HepG2 (cell line): ENCODE data around the gene TESK1. TPM values are rescaled to one million over a fixed set of nuclear protein-coding genes. Genes with fewer than 3 reads are reported as not detected.

Source experiments
- CHD2 ChIP-seq: IDR thresholded peaks from 2 replicates; pipeline ENCODE4 v1.6.1; 2011; ENCODE audit warnings: low read depth, low read length, improper control_type of control experiment
- GTF2F1 ChIP-seq: fragments of 150-350 bp; IDR thresholded peaks from 2 replicates; pipeline ENCODE4 v1.6.1; 2014; ENCODE audit warnings: low read length
- HDAC6 ChIP-seq: fragments of 200-600 bp; sonication (generic); IDR thresholded peaks from 2 replicates; pipeline ENCODE4 v1.7.0; 2017; ENCODE audit warnings: mild to moderate bottlenecking, antibody characterized with exemption, low read length, low read depth
- IKZF4 ChIP-seq: sonication (generic); formaldehyde crosslinking; IDR thresholded peaks from 2 replicates; pipeline ENCODE4 v1.5.1; 2020; ENCODE audit warnings: borderline replicate concordance, mild to moderate bottlenecking, low read depth, missing genetic modification reagents; ENCODE audit errors: not compliant biosample characterization
- IRF1 ChIP-seq: sonication (generic); formaldehyde crosslinking; IDR thresholded peaks from 2 replicates; pipeline ENCODE4 v1.4.0; 2020; ENCODE audit warnings: low read depth, mild to moderate bottlenecking, missing genetic modification reagents
- KDM5B ChIP-seq: sonication (generic); formaldehyde crosslinking; IDR thresholded peaks from 2 replicates; pipeline ENCODE4 v1.4.0; 2020; ENCODE audit warnings: missing genetic modification reagents, mild to moderate bottlenecking, borderline replicate concordance
- MTF2 ChIP-seq: sonication (generic); formaldehyde crosslinking; IDR thresholded peaks from 2 replicates; pipeline ENCODE4 v1.5.0; 2020; ENCODE audit warnings: missing genetic modification reagents, borderline replicate concordance
- NFIB ChIP-seq: sonication (generic); formaldehyde crosslinking; IDR thresholded peaks from 2 replicates; pipeline ENCODE4 v1.9.0; 2021; ENCODE audit warnings: missing genetic modification reagents, mild to moderate bottlenecking, borderline replicate concordance
- NPAS2 ChIP-seq: sonication (generic); formaldehyde crosslinking; IDR thresholded peaks from 2 replicates; pipeline ENCODE4 v1.8.0; 2022; ENCODE audit warnings: mild to moderate bottlenecking, missing genetic modification reagents, borderline replicate concordance
- POLR2A ChIP-seq, 2 experiments: IDR thresholded peaks; 2 replicates each; pipeline ENCODE4 v1.6.1; 2011; ENCODE audit warnings: low read depth in 2 of 2, low read length in 2 of 2, mild to moderate bottlenecking in 1 of 2, moderate library complexity in 1 of 2; ENCODE audit not compliant: insufficient read depth in 1 of 2
- RBFOX2 ChIP-seq: fragments of 200-400 bp; formaldehyde crosslinking; IDR thresholded peaks from 2 replicates; pipeline ENCODE4 v1.6.1; 2017; ENCODE audit warnings: low read depth, mild to moderate bottlenecking, low read length
- SAP130 ChIP-seq: IDR thresholded peaks from 2 replicates; pipeline ENCODE4 v1.6.1; 2016; ENCODE audit warnings: low read depth
- TBL1XR1 ChIP-seq: fragments of 150-350 bp; IDR thresholded peaks from 2 replicates; pipeline ENCODE4 v1.6.1; 2014; ENCODE audit warnings: borderline replicate concordance, low read length; ENCODE audit not compliant: partially characterized antibody
- TEF ChIP-seq: sonication (generic); formaldehyde crosslinking; IDR thresholded peaks from 2 replicates; pipeline ENCODE4 v1.5.0; 2020; ENCODE audit warnings: missing genetic modification reagents
- TFDP1 ChIP-seq: IDR thresholded peaks from 2 replicates; pipeline ENCODE4 v1.6.1; 2016; ENCODE audit warnings: missing compliant biosample characterization, missing genetic modification reagents, borderline replicate concordance
- TRAFD1 ChIP-seq: sonication (generic); formaldehyde crosslinking; IDR thresholded peaks from 2 replicates; pipeline ENCODE4 v1.5.1; 2020; ENCODE audit warnings: missing genetic modification reagents, mild to moderate bottlenecking, borderline replicate concordance
- ZBTB2 ChIP-seq: sonication (generic); formaldehyde crosslinking; IDR thresholded peaks from 2 replicates; pipeline ENCODE4 v1.8.0; 2022; ENCODE audit warnings: low read depth, missing genetic modification reagents
- ZBTB21 ChIP-seq: sonication (generic); formaldehyde crosslinking; IDR thresholded peaks from 2 replicates; pipeline ENCODE4 v1.4.0; 2020; ENCODE audit warnings: missing genetic modification reagents
- ZMAT3 ChIP-seq: sonication (generic); formaldehyde crosslinking; conservative IDR thresholded peaks from 2 replicates; pipeline ENCODE4 v1.7.0; 2021; ENCODE audit warnings: missing genetic modification reagents
- ZNF292 ChIP-seq: sonication (generic); formaldehyde crosslinking; IDR thresholded peaks from 2 replicates; pipeline ENCODE4 v1.8.1; 2022; ENCODE audit warnings: mild to moderate bottlenecking, low read depth, missing genetic modification reagents, borderline replicate concordance
- ZXDC ChIP-seq: sonication (generic); formaldehyde crosslinking; IDR thresholded peaks from 2 replicates; pipeline ENCODE4 v1.5.0; 2020; ENCODE audit warnings: mild to moderate bottlenecking, missing genetic modification reagents
- polyA plus RNA-seq, 8 experiments: library from polyadenylated mRNA; depleted of rRNA in 3 of 8; stranded (reverse) in 7 of 8; unstranded in 1 of 8; fragments of >200 nt; fragmentation: Illumina TruSeq in 4 of 8; extraction: Trizol in 4 of 8; gene quantifications; 2 replicates each; pipeline versions ENCODE4 v1.2.1 to v1.2.3, GENCODE V29; 2011 to 2016; ENCODE audit warnings: low read depth in 4 of 8, missing spikeins in 1 of 8, mixed read lengths in 1 of 8; ENCODE audit not compliant: insufficient read depth in 1 of 8
- total RNA-seq, 5 experiments: library from RNA; depleted of rRNA; stranded (reverse); fragments of >200 nt; fragmentation: Illumina TruSeq; extraction: Trizol; gene quantifications; 2 replicates each; pipeline ENCODE4 v1.2.3, GENCODE V29; 2016; ENCODE audit warnings: low read depth in 1 of 5

TESK1 gene
- total and polyA plus RNA-seq, 2 of the 13 experiments (the other 11 are each of a cell fraction or from before 2014, with no cell fraction given), result 7.3 to 13.6 TPM

- TF ChIP-seq NFIB, result no peak
- TF ChIP-seq ZBTB2 (CRISPR knock-in tag), result peak; percentile 70; the same call in 1 of the 2 replicates
- TF ChIP-seq NPAS2 (CRISPR knock-in tag), result no peak
- TF ChIP-seq MTF2 (CRISPR knock-in tag), result peak; percentile 90; the same call in 1 of the 2 replicates
- peak; percentile 46 for TF ChIP-seq IKZF4 (CRISPR knock-in tag)
- TF ChIP-seq ZXDC (CRISPR knock-in tag), result no peak
- TF ChIP-seq POLR2A (IDR thresholded peaks at IDR 0.05; ENCODE audit: insufficient read depth in 1 of 2, low read depth in 2 of 2, low read length in 2 of 2), result peak; percentile 69 to 88
- peak; percentile 61; the same call in 1 of the 2 replicates for TF ChIP-seq ZNF292 (CRISPR knock-in tag)
- peak; percentile 87 for TF ChIP-seq RBFOX2
- peak; percentile 79; the same call in 1 of the 2 replicates for TF ChIP-seq KDM5B (CRISPR knock-in tag)
- no peak for TF ChIP-seq HDAC6
- no peak for TF ChIP-seq TRAFD1 (CRISPR knock-in tag)
- TF ChIP-seq ZBTB21, result no peak
- no peak for TF ChIP-seq GTF2F1
- TF ChIP-seq TBL1XR1, result no peak
- TF ChIP-seq CHD2, result no peak
- peak; percentile 92 for TF ChIP-seq SAP130 (CRISPR knock-in tag)
- no peak for TF ChIP-seq IRF1 (CRISPR knock-in tag)
- TF ChIP-seq ZMAT3 (CRISPR knock-in tag), result peak; percentile 84; the same call in 1 of the 2 replicates
- TF ChIP-seq TEF (CRISPR knock-in tag), result no peak
- TF ChIP-seq TFDP1 (CRISPR knock-in tag), result peak; percentile 75; the same call in 1 of the 2 replicates
These were observed 980 bp upstream of the TESK1 start (continued) for GRCh38 chr9:35603986-35604577.
